K562 (cell line): ENCODE data around the gene DPEP3. TPM values are rescaled to one million over a fixed set of nuclear protein-coding genes. Genes with fewer than 3 reads are reported as not detected.

Experiments used
- ATAC-seq: fragments of 200-7000 bp; cut with Tn5 transposase; 3 replicates; pipeline ENCODE4 v1.9.1; 2020; ENCODE audit warnings: moderate library complexity
- BruUV-seq: library from RNA; stranded (reverse); fragments of 400-500 nt; replicated peaks from 2 replicates; lab custom pipeline; 2021; lab: Mats Ljungman, UMichigan
- CTCF ChIA-PET: fragments of 300-600 bp; formaldehyde crosslinking; extraction: SDS; loops from one replicate; lab custom pipeline; 2021; ENCODE audit warnings: low intra/inter-chr PET ratio; lab: Yijun Ruan, JAX
- POLR2A ChIA-PET: fragments of 300-600, 350-650 bp; sonication (Branson Sonifier 250); formaldehyde crosslinking; extraction: SDS; loops from one replicate; lab custom pipeline; 2021; ENCODE audit warnings: antibody characterized with exemption, inconsistent platforms; lab: Yijun Ruan, JAX
- DNase-seq, 4 experiments: peaks; one replicate each; pipeline versions ENCODE4 v3.0.0 to v3.0.0-alpha.2; 2011 to 2018; ENCODE audit warnings: low spot score in 3 of 4, mixed read lengths in 3 of 4; ENCODE audit errors: extremely low read depth in 1 of 4
- FAIRE-seq: peaks from 2 replicates; lab custom pipeline; 2011; peaks lifted over from hg19 to GRCh38; lab: Jason Lieb, UNC
- H2AFZ ChIP-seq: 2 replicates; pipeline ENCODE4 v1.6.0; 2011; ENCODE audit warnings: low read depth, low read length, control low read depth, inconsistent platforms
- H3K27ac ChIP-seq: fragments of 200-600 bp; 3 replicates; pipeline ENCODE4 v1.8.0; 2011; ENCODE audit warnings: low read depth, mild to moderate bottlenecking, control low read depth, inconsistent platforms, low read length, moderate library complexity, mixed read lengths; ENCODE audit errors: extremely low read depth
- H3K27me3 ChIP-seq, 2 experiments: fragments of 300-600 bp in 1 of 2; 2 replicates in 1 of 2; 3 replicates in 1 of 2; pipeline versions ENCODE4 v1.6.0 to v1.8.0; 2011; ENCODE audit warnings: inconsistent platforms in 2 of 2, low read length in 2 of 2, mild to moderate bottlenecking in 1 of 2, mixed read lengths in 1 of 2, moderate library complexity in 1 of 2; ENCODE audit not compliant: control insufficient read depth in 2 of 2, insufficient read depth in 2 of 2
- H3K36me3 ChIP-seq: fragments of 300-600 bp; 3 replicates; pipeline ENCODE4 v1.8.0; 2011; ENCODE audit warnings: mild to moderate bottlenecking, low read length, inconsistent platforms; ENCODE audit not compliant: control insufficient read depth, insufficient read depth
- H3K4me1 ChIP-seq, 2 experiments: fragments of 200-600 bp in 1 of 2; replicated peaks in 1 of 2; 2 replicates in 1 of 2; 3 replicates in 1 of 2; pipeline versions ENCODE4 v1.5.1 to v1.8.0; 2011; ENCODE audit warnings: inconsistent platforms in 2 of 2, low read length in 2 of 2, mild to moderate bottlenecking in 1 of 2, mixed read lengths in 1 of 2, moderate library complexity in 1 of 2; ENCODE audit not compliant: control insufficient read depth in 2 of 2, insufficient read depth in 2 of 2
- H3K4me2 ChIP-seq: 2 replicates; pipeline ENCODE4 v1.6.1; 2011; ENCODE audit warnings: low read length, control low read depth, inconsistent platforms, mixed read lengths; ENCODE audit not compliant: insufficient read depth
- H3K4me3 ChIP-seq: fragments of 200-600 bp; sonication (generic), shearing (Covaris generic); 2 replicates; pipeline ENCODE4 v1.5.1; 2016; ENCODE audit warnings: control low read depth, inconsistent platforms
- H3K79me2 ChIP-seq: fragments of 200-600 bp; 3 replicates; pipeline ENCODE4 v1.8.0; 2011; ENCODE audit warnings: low read length, inconsistent platforms; ENCODE audit not compliant: control insufficient read depth, insufficient read depth
- H3K9ac ChIP-seq, 2 experiments: 2 replicates each; pipeline versions ENCODE4 v1.6.0 to v1.6.1; 2011; ENCODE audit warnings: low read depth in 2 of 2, low read length in 2 of 2, control low read depth in 1 of 2, inconsistent platforms in 1 of 2, mild to moderate bottlenecking in 1 of 2, mixed read lengths in 1 of 2; ENCODE audit not compliant: insufficient read depth in 1 of 2
- H3K9me1 ChIP-seq: one replicate; pipeline ENCODE4 v1.6.0; 2011; ENCODE audit warnings: inconsistent platforms, mild to moderate bottlenecking, low read length, moderate library complexity; ENCODE audit not compliant: control insufficient read depth, insufficient read depth
- H3K9me3 ChIP-seq: replicated peaks from 2 replicates; pipeline ENCODE4 v1.5.1; 2011; ENCODE audit warnings: low read depth, low read length, inconsistent platforms; ENCODE audit not compliant: control insufficient read depth, insufficient read depth
- H4K20me1 ChIP-seq: replicated peaks from 2 replicates; pipeline ENCODE4 v1.6.1; 2011; ENCODE audit warnings: low read length, inconsistent platforms, mixed read lengths; ENCODE audit not compliant: control insufficient read depth, insufficient read depth
- CEBPB ChIP-seq: fragments of 450-650 bp; IDR thresholded peaks from 2 replicates; pipeline ENCODE4 v1.6.1; 2016; ENCODE audit warnings: missing genetic modification characterization, missing compliant biosample characterization
- NR2C1 ChIP-seq, 2 experiments: fragments of 450-650 bp; IDR thresholded peaks; 2 replicates each; pipeline ENCODE4 v1.6.1; 2017; ENCODE audit warnings: mild to moderate bottlenecking in 2 of 2, antibody characterized with exemption in 1 of 2, inconsistent platforms in 1 of 2, missing compliant biosample characterization in 1 of 2, missing genetic modification characterization in 1 of 2
- POLR2G ChIP-seq: fragments of 200-400 bp; formaldehyde crosslinking; IDR thresholded peaks from 2 replicates; pipeline ENCODE4 v1.6.1; 2017; ENCODE audit warnings: low read depth, mild to moderate bottlenecking, antibody characterized with exemption, low read length, moderate library complexity
- ZNF282 ChIP-seq: sonication (generic); formaldehyde crosslinking; IDR thresholded peaks from 2 replicates; pipeline ENCODE4 v1.8.1; 2023; ENCODE audit warnings: missing genetic modification reagents
- WGBS: fragments of 100-300 bp; shearing (Covaris generic); methylation state at CpG from one replicate; pipeline ENCODE4 v1.1.6; 2016; ENCODE audit warnings: low coverage, mixed read lengths; ENCODE audit not compliant: insufficient coverage; ENCODE audit errors: missing lambda C conversion rate; 5-methylcytosine and 5-hydroxymethylcytosine counted together
- in situ Hi-C: fragments of 300-500 bp; cut with MboI; formaldehyde crosslinking; loops from 4 replicates; pipeline ENCODE4 v1.15.0; 2018; ENCODE audit warnings: inconsistent platforms, mixed read lengths
- intact Hi-C: fragments of 100-400 bp; cut with micrococcal nuclease; formaldehyde crosslinking; loops from 2 replicates; pipeline ENCODE4 v1.14.2; 2022
- polyA plus RNA-seq, 8 experiments: library from polyadenylated mRNA; depleted of rRNA in 4 of 8; stranded (reverse) in 5 of 8; unstranded in 3 of 8; fragments of >200 nt; fragmentation: Nextera tagmentation in 2 of 8; fragmentation: Illumina TruSeq in 1 of 8; extraction: Ambion mirVana in 2 of 8; extraction: Trizol in 1 of 8; gene quantifications; 2 replicates each; pipeline versions ENCODE4 v1.2.1 to v1.2.3, GENCODE V29; 2011 to 2014; ENCODE audit warnings: inconsistent platforms in 1 of 8, missing spikeins in 1 of 8
- total RNA-seq, 7 experiments: library from RNA; depleted of rRNA in 6 of 7; stranded (reverse); fragments of >200 nt in 6 of 7; fragmentation: Illumina TruSeq in 2 of 7; extraction: Trizol in 2 of 7; gene quantifications; 2 replicates each; pipeline versions ENCODE4 v1.2.1 to v1.2.3, GENCODE V29; 2011 to 2021; ENCODE audit warnings: low replicate concordance in 1 of 7
- TF ChIP-seq, protein P1 (sequence below): fragments of 250-450 bp; sonication (Bioruptor Pico); IDR thresholded peaks from 2 replicates; pipeline ENCODE4 v1.4.0; 2020
- TF ChIP-seq, protein P2 (sequence below): sonication (generic); formaldehyde crosslinking; IDR thresholded peaks from 2 replicates; pipeline ENCODE4 v1.8.1; 2023; ENCODE audit warnings: mild to moderate bottlenecking, missing genetic modification reagents

DPEP3 gene
- total and polyA plus RNA-seq, 9 of the 15 experiments (the other 6 are each of a cell fraction or from before 2014, with no cell fraction given): not detected

DNA sequence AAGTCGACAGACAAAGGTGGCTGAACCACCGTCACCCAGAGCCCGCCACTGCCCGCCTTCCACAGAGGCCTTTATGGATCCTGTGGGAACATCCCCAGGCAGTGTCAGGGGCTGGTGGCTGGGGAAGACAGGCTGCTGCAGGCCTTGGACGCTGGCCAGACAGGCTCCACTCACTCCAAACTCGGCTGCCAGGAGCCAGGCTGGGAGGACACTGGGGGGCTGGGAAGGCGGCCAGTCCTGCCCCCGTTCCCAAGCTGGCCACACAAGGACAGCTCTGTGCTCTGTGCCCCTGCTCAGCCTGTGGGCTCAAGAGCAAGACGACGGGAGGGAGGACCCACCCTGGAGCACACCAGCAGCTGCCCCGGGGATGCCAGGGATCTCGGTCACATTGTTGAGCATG is 28.8 kb downstream of the DPEP3 start:
- H3K9me1 ChIP-seq: no peaks in the 10 kb centered on the region
- DNase-seq (no peak), FAIRE-seq (no peak), ATAC-seq (no peak)
- in situ Hi-C loops: no loop called here
- BruUV-seq: no TSS peak
- peak overlapping the region in 1 of 2 experiments; percentile 28; a peak in 2 of 4 replicates for H3K9ac ChIP-seq
- no peak overlapping the region for H2AFZ ChIP-seq
- 84% methylated on average over 12 of the region's 12 CpGs for WGBS
- H3K4me1 ChIP-seq: peaks cover 0 to 23% of the 10 kb centered on the region in 2 experiments; a peak in 2 of 5 replicates
- CTCF ChIA-PET: no interaction called here
- H3K4me2 ChIP-seq: no peak overlapping the region
- no peaks in the 10 kb centered on the region for H3K79me2 ChIP-seq
- H3K4me3 ChIP-seq: no peak overlapping the region
- peak; percentile 49 for TF ChIP-seq POLR2G
- TF ChIP-seq, protein P1, sequence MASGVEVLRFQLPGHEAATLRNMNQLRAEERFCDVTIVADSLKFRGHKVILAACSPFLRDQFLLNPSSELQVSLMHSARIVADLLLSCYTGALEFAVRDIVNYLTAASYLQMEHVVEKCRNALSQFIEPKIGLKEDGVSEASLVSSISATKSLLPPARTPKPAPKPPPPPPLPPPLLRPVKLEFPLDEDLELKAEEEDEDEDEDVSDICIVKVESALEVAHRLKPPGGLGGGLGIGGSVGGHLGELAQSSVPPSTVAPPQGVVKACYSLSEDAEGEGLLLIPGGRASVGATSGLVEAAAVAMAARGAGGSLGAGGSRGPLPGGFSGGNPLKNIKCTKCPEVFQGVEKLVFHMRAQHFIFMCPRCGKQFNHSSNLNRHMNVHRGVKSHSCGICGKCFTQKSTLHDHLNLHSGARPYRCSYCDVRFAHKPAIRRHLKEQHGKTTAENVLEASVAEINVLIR: no peak
- POLR2A ChIA-PET: interaction anchor here (0.7 kb wide), 1 partner anchor 151 kb away, joined by 3 read pairs; no protein-coding TSS in a partner anchor
- H3K9me3 ChIP-seq: no peaks in the 10 kb centered on the region
- no peaks in the 10 kb centered on the region for H4K20me1 ChIP-seq
- H3K36me3 ChIP-seq: peaks cover 78% of the 10 kb centered on the region; the same call in 2 of the 3 replicates
- no peak overlapping the region for H3K27ac ChIP-seq
- H3K27me3 ChIP-seq: no peaks in the 10 kb centered on the region
- intact Hi-C loops: no loop called here

DNA sequence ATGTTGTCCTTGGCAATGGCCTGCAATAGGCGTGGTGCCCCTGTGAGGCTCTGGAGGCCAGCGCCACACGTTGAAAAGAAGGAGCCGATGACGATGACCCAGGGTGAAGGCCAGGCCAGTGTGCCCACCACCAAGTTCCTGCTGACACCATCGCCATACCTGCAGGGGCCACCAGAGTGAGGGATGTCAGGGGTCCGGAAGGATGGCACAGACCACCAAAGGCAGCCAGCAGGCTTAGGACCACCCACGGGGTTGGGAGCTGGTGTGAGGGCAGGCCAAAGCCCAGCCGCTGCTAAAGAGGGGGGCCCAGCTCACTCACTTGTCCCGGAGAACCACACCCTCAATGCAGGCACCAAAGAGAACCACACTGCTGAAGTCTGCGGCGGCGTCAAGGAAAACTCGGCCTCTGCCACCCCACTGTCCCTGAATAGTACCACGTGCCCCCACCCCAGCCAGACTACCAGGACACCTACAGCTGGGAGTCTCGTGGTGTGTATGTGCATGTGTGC is 29.9 kb downstream of the DPEP3 start:
- no peak overlapping the region for H3K27ac ChIP-seq
- peak; percentile 28; the same call in 1 of the 2 replicates for TF ChIP-seq POLR2G
- no peak for TF ChIP-seq CEBPB (tag)
- no peak for TF ChIP-seq NR2C1 (IDR thresholded peaks at IDR 0.05)
- no peak for TF ChIP-seq NR2C1 (tag; IDR thresholded peaks at IDR 0.05)
- TF ChIP-seq, protein P2, sequence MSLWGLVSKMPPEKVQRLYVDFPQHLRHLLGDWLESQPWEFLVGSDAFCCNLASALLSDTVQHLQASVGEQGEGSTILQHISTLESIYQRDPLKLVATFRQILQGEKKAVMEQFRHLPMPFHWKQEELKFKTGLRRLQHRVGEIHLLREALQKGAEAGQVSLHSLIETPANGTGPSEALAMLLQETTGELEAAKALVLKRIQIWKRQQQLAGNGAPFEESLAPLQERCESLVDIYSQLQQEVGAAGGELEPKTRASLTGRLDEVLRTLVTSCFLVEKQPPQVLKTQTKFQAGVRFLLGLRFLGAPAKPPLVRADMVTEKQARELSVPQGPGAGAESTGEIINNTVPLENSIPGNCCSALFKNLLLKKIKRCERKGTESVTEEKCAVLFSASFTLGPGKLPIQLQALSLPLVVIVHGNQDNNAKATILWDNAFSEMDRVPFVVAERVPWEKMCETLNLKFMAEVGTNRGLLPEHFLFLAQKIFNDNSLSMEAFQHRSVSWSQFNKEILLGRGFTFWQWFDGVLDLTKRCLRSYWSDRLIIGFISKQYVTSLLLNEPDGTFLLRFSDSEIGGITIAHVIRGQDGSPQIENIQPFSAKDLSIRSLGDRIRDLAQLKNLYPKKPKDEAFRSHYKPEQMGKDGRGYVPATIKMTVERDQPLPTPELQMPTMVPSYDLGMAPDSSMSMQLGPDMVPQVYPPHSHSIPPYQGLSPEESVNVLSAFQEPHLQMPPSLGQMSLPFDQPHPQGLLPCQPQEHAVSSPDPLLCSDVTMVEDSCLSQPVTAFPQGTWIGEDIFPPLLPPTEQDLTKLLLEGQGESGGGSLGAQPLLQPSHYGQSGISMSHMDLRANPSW: no peak
- no peak for TF ChIP-seq ZNF282 (CRISPR knock-in tag)
- no peaks in the 10 kb centered on the region for H3K79me2 ChIP-seq
- no peak overlapping the region for H2AFZ ChIP-seq
- H3K27me3 ChIP-seq: no peaks in the 10 kb centered on the region
- H3K9me1 ChIP-seq: no peaks in the 10 kb centered on the region
- CTCF ChIA-PET: no interaction called here
- H3K4me2 ChIP-seq: no peak overlapping the region
- H4K20me1 ChIP-seq: 0 out of 2 replicates have a peak, but pooled peaks cover 3% of the 10 kb centered on the region
- H3K9ac ChIP-seq: no peak overlapping the region
- intact Hi-C loops (no loop called here), in situ Hi-C loops (no loop called here)
- DNase-seq (no peak), ATAC-seq (no peak), FAIRE-seq (no peak)
- BruUV-seq: no TSS peak
- peaks cover 86% of the 10 kb centered on the region; the same call in 2 of the 3 replicates for H3K36me3 ChIP-seq
- 82% methylated on average over 15 of the region's 16 CpGs for WGBS
- peaks cover 0 to 29% of the 10 kb centered on the region in 2 experiments; a peak in 2 of 5 replicates for H3K4me1 ChIP-seq
- no peaks in the 10 kb centered on the region for H3K9me3 ChIP-seq
- no peak overlapping the region for H3K4me3 ChIP-seq
- POLR2A ChIA-PET: interaction anchor here (0.6 to 1.9 kb wide), 5 partner anchors 10 to 74 kb away, joined by 3 to 5 read pairs (median 3); partner anchors contain the start of gene PSMB10
